ENCODE results near the gene UBXN2A.

DNA sequence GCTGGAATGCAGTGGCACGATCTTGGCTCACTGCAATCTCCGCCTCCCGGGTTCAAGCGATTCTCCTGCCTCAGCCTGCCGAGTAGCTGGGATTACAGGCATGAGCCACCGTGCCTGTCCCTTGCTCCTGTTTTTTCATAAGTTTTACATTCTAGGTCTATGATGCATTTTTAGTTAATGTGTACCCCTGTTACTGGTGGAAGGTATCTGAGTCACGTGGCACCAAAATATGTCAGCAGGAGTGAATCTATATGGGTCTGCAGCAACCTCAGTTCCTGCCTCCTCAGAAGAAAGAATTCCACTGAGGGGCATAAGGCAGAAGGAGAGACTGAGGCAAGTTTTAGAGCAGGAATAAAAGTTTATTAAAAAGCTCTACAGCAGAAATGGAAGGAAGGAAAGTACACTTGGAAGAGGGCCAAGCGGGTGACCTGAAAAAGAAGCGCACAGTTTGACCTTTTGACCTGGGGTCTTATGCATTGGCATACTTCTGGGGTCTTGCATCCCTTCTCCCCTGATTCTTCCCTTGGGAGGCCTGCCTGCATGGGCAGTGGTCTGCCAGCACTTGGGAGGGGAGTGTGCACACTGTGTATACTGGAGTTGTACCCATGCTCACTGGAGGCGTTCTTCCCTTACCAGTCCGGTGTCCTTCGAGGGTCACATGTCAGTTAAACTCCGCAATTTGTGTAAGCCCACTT lies 68.6 kb downstream of the UBXN2A start:
- TF ChIP-seq, protein P1, sequence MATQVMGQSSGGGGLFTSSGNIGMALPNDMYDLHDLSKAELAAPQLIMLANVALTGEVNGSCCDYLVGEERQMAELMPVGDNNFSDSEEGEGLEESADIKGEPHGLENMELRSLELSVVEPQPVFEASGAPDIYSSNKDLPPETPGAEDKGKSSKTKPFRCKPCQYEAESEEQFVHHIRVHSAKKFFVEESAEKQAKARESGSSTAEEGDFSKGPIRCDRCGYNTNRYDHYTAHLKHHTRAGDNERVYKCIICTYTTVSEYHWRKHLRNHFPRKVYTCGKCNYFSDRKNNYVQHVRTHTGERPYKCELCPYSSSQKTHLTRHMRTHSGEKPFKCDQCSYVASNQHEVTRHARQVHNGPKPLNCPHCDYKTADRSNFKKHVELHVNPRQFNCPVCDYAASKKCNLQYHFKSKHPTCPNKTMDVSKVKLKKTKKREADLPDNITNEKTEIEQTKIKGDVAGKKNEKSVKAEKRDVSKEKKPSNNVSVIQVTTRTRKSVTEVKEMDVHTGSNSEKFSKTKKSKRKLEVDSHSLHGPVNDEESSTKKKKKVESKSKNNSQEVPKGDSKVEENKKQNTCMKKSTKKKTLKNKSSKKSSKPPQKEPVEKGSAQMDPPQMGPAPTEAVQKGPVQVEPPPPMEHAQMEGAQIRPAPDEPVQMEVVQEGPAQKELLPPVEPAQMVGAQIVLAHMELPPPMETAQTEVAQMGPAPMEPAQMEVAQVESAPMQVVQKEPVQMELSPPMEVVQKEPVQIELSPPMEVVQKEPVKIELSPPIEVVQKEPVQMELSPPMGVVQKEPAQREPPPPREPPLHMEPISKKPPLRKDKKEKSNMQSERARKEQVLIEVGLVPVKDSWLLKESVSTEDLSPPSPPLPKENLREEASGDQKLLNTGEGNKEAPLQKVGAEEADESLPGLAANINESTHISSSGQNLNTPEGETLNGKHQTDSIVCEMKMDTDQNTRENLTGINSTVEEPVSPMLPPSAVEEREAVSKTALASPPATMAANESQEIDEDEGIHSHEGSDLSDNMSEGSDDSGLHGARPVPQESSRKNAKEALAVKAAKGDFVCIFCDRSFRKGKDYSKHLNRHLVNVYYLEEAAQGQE (IDR thresholded peaks at IDR 0.05; ENCODE audit: insufficient replicate concordance, low read depth), result no peak
- TF ChIP-seq, protein P2, sequence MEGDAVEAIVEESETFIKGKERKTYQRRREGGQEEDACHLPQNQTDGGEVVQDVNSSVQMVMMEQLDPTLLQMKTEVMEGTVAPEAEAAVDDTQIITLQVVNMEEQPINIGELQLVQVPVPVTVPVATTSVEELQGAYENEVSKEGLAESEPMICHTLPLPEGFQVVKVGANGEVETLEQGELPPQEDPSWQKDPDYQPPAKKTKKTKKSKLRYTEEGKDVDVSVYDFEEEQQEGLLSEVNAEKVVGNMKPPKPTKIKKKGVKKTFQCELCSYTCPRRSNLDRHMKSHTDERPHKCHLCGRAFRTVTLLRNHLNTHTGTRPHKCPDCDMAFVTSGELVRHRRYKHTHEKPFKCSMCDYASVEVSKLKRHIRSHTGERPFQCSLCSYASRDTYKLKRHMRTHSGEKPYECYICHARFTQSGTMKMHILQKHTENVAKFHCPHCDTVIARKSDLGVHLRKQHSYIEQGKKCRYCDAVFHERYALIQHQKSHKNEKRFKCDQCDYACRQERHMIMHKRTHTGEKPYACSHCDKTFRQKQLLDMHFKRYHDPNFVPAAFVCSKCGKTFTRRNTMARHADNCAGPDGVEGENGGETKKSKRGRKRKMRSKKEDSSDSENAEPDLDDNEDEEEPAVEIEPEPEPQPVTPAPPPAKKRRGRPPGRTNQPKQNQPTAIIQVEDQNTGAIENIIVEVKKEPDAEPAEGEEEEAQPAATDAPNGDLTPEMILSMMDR (IDR thresholded peaks at IDR 0.05; ENCODE audit: insufficient read depth, low read length), result no peak
- no peak for TF ChIP-seq POLR2AphosphoS5 (IDR thresholded peaks at IDR 0.05; ENCODE audit: low read depth)
- TF ChIP-seq SPI1 (IDR thresholded peaks at IDR 0.05; ENCODE audit: borderline replicate concordance, low read depth), result no peak
